Stimulated activated naive CD4-positive, alpha-beta T cell treated with Interleukin-2 at 50 U/mL for 16 hours (primary cell): Measurements from ENCODE around the gene IL6.
"Not testable (repeated sequence)": the region's sequence is repeated elsewhere in the genome, so short reads cannot be mapped to it uniquely, and the experiment has no call there.

ENCODE experiments used
- DNase-seq: peaks from one replicate; lab custom pipeline; 2025; lab: John Stamatoyannopoulos, UW

IL6 gene

GRCh38 chr7:22726907-22727713, at the start of gene IL6:
IL6 (plus strand) TSS chr7:22727200; CDS start chr7:22727263, 63 bp downstream.
- DNase-seq, result no peak

- not testable (repeated sequence) for DNase-seq
These were observed 49.7 kb upstream of the IL6 start for GRCh38 chr7:22677263-22677662.

GRCh38 chr7:22677680-22678079, 49.3 kb upstream of the IL6 start:
- no peak for DNase-seq

GRCh38 chr7:22680482-22680911, 46.5 kb upstream of the IL6 start:
- DNase-seq, result no peak

- DNase-seq, result no peak
These were observed 45.7 kb upstream of the IL6 start for GRCh38 chr7:22681312-22681711.

- DNase-seq, result no peak
These were observed 44.9 kb upstream of the IL6 start for GRCh38 chr7:22681852-22682657.

GRCh38 chr7:22683379-22683778, 43.6 kb upstream of the IL6 start:
- DNase-seq, result no peak

- DNase-seq, result no peak
These were observed 40.4 kb upstream of the IL6 start for GRCh38 chr7:22686620-22687019.

- no peak for DNase-seq
These were observed 38.9 kb upstream of the IL6 start for GRCh38 chr7:22688084-22688483.

GRCh38 chr7:22688934-22689333, 38.1 kb upstream of the IL6 start:
- DNase-seq, result not testable (repeated sequence)

- DNase-seq, result no peak
These were observed 32.3 kb upstream of the IL6 start for GRCh38 chr7:22694597-22695207.

- DNase-seq, result no peak
These were observed 31.4 kb upstream of the IL6 start for GRCh38 chr7:22695476-22696132.

GRCh38 chr7:22696541-22697228, 30.3 kb upstream of the IL6 start:
- DNase-seq, result no peak

GRCh38 chr7:22697322-22697859, 29.6 kb upstream of the IL6 start:
- no peak for DNase-seq

GRCh38 chr7:22697876-22698606, 29.0 kb upstream of the IL6 start:
- DNase-seq, result no peak

GRCh38 chr7:22698767-22699166, 28.2 kb upstream of the IL6 start:
- DNase-seq, result no peak

- no peak for DNase-seq
These were observed 26.4 kb upstream of the IL6 start for GRCh38 chr7:22700559-22701002.

- no peak for DNase-seq
These were observed 24.5 kb upstream of the IL6 start for GRCh38 chr7:22702516-22702915.

- not testable (repeated sequence) for DNase-seq
These were observed 23.7 kb upstream of the IL6 start for GRCh38 chr7:22703107-22703855.
